Medulla oblongata (tissue), 1 donor: ENCODE results near the gene AGFG2.

Experiments used
- DNase-seq: peaks from one replicate; pipeline ENCODE4 v3.0.0-alpha.2; 2015; ENCODE audit errors: extremely low spot score

The AGFG2 gene

GRCh38 chr7:100572281-100572948 is 33.4 kb downstream of the AGFG2 start:
- DNase-seq, result no peak

- no peak for DNase-seq
Measured at GRCh38 chr7:100572949-100573675, 34.1 kb downstream of the AGFG2 start.

- DNase-seq, result no peak
Measured at GRCh38 chr7:100573691-100574361, 34.8 kb downstream of the AGFG2 start, which contains the start of gene SAP25. SAP25 (minus strand) TSS chr7:100573900; CDS start chr7:100573742, 158 bp downstream.

GRCh38 chr7:100574362-100575205 is 35.6 kb downstream of the AGFG2 start:
- DNase-seq, result no peak

GRCh38 chr7:100575206-100575631 is 36.2 kb downstream of the AGFG2 start:
- DNase-seq, result no peak

- no peak for DNase-seq
Measured at GRCh38 chr7:100575746-100576383, 36.9 kb downstream of the AGFG2 start.

- no peak for DNase-seq
Measured at GRCh38 chr7:100576384-100576993, 37.5 kb downstream of the AGFG2 start.

- no peak for DNase-seq
Measured at GRCh38 chr7:100577103-100577502, 38.1 kb downstream of the AGFG2 start.

- DNase-seq, result no peak
Measured at GRCh38 chr7:100577507-100577906, 38.5 kb downstream of the AGFG2 start.

- no peak for DNase-seq
Measured at GRCh38 chr7:100578246-100579183, 39.5 kb downstream of the AGFG2 start.

GRCh38 chr7:100580466-100581283 is 41.7 kb downstream of the AGFG2 start:
- no peak for DNase-seq

GRCh38 chr7:100582041-100582579 is 43.1 kb downstream of the AGFG2 start:
- no peak for DNase-seq

- DNase-seq, result no peak
Measured at GRCh38 chr7:100582650-100583049, 43.6 kb downstream of the AGFG2 start.

- peak; percentile 66 for DNase-seq
Measured at GRCh38 chr7:100583132-100584053, 44.4 kb downstream of the AGFG2 start.

- no peak for DNase-seq
Measured at GRCh38 chr7:100584054-100584682, 45.2 kb downstream of the AGFG2 start.

GRCh38 chr7:100584683-100585510 is 45.9 kb downstream of the AGFG2 start:
- no peak for DNase-seq
